ENCODE measurements around the gene FOXP4. TPM values are rescaled to one million over a fixed set of nuclear protein-coding genes. Genes with fewer than 3 reads are reported as not detected.

The FOXP4 gene
- total and polyA plus RNA-seq, 2 of the 13 experiments (the other 11 are each of a cell fraction or from before 2014, with no cell fraction given), result 11.0 to 12.4 TPM

DNA sequence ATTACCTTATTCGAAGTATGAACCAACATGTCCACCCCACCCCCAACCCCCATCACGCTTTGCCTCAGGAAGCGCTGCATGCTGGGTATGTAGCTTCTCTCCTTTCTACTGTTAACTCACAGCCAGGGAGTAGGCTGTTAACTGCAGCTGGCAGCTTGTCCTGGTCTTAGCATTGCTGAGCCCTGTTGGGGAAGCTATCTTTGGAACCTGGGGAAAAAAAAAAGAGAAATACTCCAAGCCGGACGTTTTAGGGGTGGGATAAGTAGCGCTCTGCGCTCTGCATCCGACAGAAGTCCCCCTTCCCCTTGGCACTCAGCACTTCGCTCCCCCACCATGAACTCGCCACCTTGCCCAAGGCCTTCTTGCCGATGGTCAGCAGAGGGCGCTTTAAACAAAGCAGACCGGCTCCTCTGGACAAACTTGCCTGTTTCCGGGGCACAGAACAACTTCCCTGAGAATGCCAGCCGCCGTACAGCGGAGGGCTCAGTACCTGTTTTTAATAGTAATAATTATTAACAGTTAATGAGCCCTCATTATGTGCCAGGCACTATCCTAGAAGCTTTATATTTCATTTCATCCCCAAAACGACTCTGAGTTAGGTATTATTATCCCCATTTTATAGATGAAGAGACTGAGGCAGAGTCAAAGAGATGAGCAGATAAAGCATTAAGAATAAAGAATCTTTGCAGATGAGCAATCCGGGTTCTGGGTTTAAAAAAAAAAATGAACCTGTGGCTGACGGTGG is 56.9 kb downstream of the FOXP4 start (continued):
- TF ChIP-seq, protein P1, sequence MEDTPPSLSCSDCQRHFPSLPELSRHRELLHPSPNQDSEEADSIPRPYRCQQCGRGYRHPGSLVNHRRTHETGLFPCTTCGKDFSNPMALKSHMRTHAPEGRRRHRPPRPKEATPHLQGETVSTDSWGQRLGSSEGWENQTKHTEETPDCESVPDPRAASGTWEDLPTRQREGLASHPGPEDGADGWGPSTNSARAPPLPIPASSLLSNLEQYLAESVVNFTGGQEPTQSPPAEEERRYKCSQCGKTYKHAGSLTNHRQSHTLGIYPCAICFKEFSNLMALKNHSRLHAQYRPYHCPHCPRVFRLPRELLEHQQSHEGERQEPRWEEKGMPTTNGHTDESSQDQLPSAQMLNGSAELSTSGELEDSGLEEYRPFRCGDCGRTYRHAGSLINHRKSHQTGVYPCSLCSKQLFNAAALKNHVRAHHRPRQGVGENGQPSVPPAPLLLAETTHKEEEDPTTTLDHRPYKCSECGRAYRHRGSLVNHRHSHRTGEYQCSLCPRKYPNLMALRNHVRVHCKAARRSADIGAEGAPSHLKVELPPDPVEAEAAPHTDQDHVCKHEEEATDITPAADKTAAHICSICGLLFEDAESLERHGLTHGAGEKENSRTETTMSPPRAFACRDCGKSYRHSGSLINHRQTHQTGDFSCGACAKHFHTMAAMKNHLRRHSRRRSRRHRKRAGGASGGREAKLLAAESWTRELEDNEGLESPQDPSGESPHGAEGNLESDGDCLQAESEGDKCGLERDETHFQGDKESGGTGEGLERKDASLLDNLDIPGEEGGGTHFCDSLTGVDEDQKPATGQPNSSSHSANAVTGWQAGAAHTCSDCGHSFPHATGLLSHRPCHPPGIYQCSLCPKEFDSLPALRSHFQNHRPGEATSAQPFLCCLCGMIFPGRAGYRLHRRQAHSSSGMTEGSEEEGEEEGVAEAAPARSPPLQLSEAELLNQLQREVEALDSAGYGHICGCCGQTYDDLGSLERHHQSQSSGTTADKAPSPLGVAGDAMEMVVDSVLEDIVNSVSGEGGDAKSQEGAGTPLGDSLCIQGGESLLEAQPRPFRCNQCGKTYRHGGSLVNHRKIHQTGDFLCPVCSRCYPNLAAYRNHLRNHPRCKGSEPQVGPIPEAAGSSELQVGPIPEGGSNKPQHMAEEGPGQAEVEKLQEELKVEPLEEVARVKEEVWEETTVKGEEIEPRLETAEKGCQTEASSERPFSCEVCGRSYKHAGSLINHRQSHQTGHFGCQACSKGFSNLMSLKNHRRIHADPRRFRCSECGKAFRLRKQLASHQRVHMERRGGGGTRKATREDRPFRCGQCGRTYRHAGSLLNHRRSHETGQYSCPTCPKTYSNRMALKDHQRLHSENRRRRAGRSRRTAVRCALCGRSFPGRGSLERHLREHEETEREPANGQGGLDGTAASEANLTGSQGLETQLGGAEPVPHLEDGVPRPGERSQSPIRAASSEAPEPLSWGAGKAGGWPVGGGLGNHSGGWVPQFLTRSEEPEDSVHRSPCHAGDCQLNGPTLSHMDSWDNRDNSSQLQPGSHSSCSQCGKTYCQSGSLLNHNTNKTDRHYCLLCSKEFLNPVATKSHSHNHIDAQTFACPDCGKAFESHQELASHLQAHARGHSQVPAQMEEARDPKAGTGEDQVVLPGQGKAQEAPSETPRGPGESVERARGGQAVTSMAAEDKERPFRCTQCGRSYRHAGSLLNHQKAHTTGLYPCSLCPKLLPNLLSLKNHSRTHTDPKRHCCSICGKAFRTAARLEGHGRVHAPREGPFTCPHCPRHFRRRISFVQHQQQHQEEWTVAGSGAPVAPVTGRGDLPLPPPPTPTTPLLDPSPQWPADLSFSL (CRISPR knock-in tag; IDR thresholded peaks at IDR 0.05), result no peak
- TF ChIP-seq ZNF75D (CRISPR knock-in tag; IDR thresholded peaks at IDR 0.05; ENCODE audit: borderline replicate concordance) (no peak), KLF6 (CRISPR knock-in tag; IDR thresholded peaks at IDR 0.05) (no peak), ZNF557 (CRISPR knock-in tag; IDR thresholded peaks at IDR 0.05) (no peak), RARA (CRISPR knock-in tag; IDR thresholded peaks at IDR 0.05) (no peak), TBX2 (CRISPR knock-in tag; IDR thresholded peaks at IDR 0.05; ENCODE audit: borderline replicate concordance) (peak; percentile 19; the same call in 1 of the 2 replicates), ZNF460 (CRISPR knock-in tag; IDR thresholded peaks at IDR 0.05; ENCODE audit: borderline replicate concordance) (no peak), ZBTB20 (CRISPR knock-in tag; IDR thresholded peaks at IDR 0.05; ENCODE audit: borderline replicate concordance, low read depth) (no peak), RAD21 (CRISPR knock-in tag; IDR thresholded peaks at IDR 0.05) (peak; percentile 92), ZNF180 (CRISPR knock-in tag; IDR thresholded peaks at IDR 0.05; ENCODE audit: borderline replicate concordance, low read depth) (no peak), EED (CRISPR knock-in tag; IDR thresholded peaks at IDR 0.05) (no peak), ZNF547 (CRISPR knock-in tag; IDR thresholded peaks at IDR 0.05) (no peak), ZNF274 (CRISPR knock-in tag; IDR thresholded peaks at IDR 0.05) (no peak), CREB1 (IDR thresholded peaks at IDR 0.05) (no peak), CREB1 (CRISPR knock-in tag; IDR thresholded peaks at IDR 0.05) (no peak; the same call in 1 of the 2 replicates), ZNF788 (CRISPR knock-in tag; IDR thresholded peaks at IDR 0.05; ENCODE audit: borderline replicate concordance) (no peak; the same call in 1 of the 2 replicates), JUNB (CRISPR knock-in tag; IDR thresholded peaks at IDR 0.05; ENCODE audit: borderline replicate concordance) (no peak), ZMAT3 (CRISPR knock-in tag; conservative IDR thresholded peaks at IDR 0.05) (no peak), ZFX (CRISPR knock-in tag; IDR thresholded peaks at IDR 0.05; ENCODE audit: low read depth) (peak; percentile 27; the same call in 1 of the 2 replicates)
- TF ChIP-seq, protein P2, sequence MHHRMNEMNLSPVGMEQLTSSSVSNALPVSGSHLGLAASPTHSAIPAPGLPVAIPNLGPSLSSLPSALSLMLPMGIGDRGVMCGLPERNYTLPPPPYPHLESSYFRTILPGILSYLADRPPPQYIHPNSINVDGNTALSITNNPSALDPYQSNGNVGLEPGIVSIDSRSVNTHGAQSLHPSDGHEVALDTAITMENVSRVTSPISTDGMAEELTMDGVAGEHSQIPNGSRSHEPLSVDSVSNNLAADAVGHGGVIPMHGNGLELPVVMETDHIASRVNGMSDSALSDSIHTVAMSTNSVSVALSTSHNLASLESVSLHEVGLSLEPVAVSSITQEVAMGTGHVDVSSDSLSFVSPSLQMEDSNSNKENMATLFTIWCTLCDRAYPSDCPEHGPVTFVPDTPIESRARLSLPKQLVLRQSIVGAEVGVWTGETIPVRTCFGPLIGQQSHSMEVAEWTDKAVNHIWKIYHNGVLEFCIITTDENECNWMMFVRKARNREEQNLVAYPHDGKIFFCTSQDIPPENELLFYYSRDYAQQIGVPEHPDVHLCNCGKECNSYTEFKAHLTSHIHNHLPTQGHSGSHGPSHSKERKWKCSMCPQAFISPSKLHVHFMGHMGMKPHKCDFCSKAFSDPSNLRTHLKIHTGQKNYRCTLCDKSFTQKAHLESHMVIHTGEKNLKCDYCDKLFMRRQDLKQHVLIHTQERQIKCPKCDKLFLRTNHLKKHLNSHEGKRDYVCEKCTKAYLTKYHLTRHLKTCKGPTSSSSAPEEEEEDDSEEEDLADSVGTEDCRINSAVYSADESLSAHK (CRISPR knock-in tag; IDR thresholded peaks at IDR 0.05; ENCODE audit: borderline replicate concordance), result no peak

All from HepG2 (cell line).